Keratinocyte (primary cell): ENCODE results near the gene MARCHF9. TPM values are rescaled to one million over a fixed set of nuclear protein-coding genes. Genes with fewer than 3 reads are reported as not detected.
A peak's percentile ranks its signal among the peaks of the same experiment; 100 is the strongest.

ENCODE experiments used
- DNase-seq: peaks from one replicate; pipeline ENCODE4 v3.0.0-alpha.2; 2011; ENCODE audit warnings: low read depth, missing footprints, low spot score
- FAIRE-seq: peaks from 2 replicates; lab custom pipeline; 2011; peaks lifted over from hg19 to GRCh38; lab: Jason Lieb, UNC
- H2AFZ ChIP-seq: 2 replicates; pipeline ENCODE4 v1.6.0; 2012; ENCODE audit warnings: low read length, control low read depth, inconsistent platforms; ENCODE audit not compliant: control insufficient read depth
- H3K27ac ChIP-seq: 2 replicates; pipeline ENCODE4 v1.5.1; 2011; ENCODE audit warnings: low read length; ENCODE audit not compliant: control insufficient read depth, insufficient read depth
- H3K27me3 ChIP-seq: 3 replicates; pipeline ENCODE4 v1.6.0; 2011; ENCODE audit warnings: low read length; ENCODE audit not compliant: control insufficient read depth, insufficient read depth; ENCODE audit errors: extremely low read depth
- H3K36me3 ChIP-seq, 2 experiments: 2 replicates in 1 of 2; 3 replicates in 1 of 2; pipeline ENCODE4 v1.5.1; 2011; ENCODE audit warnings: low read length in 2 of 2, mild to moderate bottlenecking in 1 of 2; ENCODE audit not compliant: control insufficient read depth in 2 of 2, insufficient read depth in 2 of 2; ENCODE audit errors: extremely low read depth in 1 of 2
- H3K4me1 ChIP-seq: 3 replicates; pipeline ENCODE4 v1.5.1; 2011; ENCODE audit warnings: low read length; ENCODE audit not compliant: control insufficient read depth, insufficient read depth; ENCODE audit errors: extremely low read depth
- H3K4me2 ChIP-seq: 3 replicates; pipeline ENCODE4 v1.6.0; 2011; ENCODE audit warnings: low read depth, low read length; ENCODE audit not compliant: control insufficient read depth, insufficient read depth; ENCODE audit errors: extremely low read depth
- H3K4me3 ChIP-seq, 3 experiments: fragments of 200-600 bp in 1 of 3; sonication (generic) in 1 of 3; 2 replicates in 2 of 3; 3 replicates in 1 of 3; pipeline ENCODE4 v1.5.1; 2011 to 2016; ENCODE audit warnings: low read length in 3 of 3, mild to moderate bottlenecking in 3 of 3, control low read depth in 2 of 3, inconsistent platforms in 1 of 3, low read depth in 1 of 3, mixed read lengths in 1 of 3, mixed run types in 1 of 3, moderate library complexity in 1 of 3; ENCODE audit not compliant: control insufficient read depth in 2 of 3, insufficient read depth in 2 of 3; ENCODE audit errors: extremely low read depth in 1 of 3
- H3K79me2 ChIP-seq: 2 replicates; pipeline ENCODE4 v1.6.0; 2012; ENCODE audit warnings: low read length; ENCODE audit not compliant: control insufficient read depth, insufficient read depth
- H3K9ac ChIP-seq: 3 replicates; pipeline ENCODE4 v1.6.0; 2011; ENCODE audit warnings: low read length; ENCODE audit not compliant: control insufficient read depth, insufficient read depth; ENCODE audit errors: extremely low read depth
- H3K9me1 ChIP-seq: 3 replicates; pipeline ENCODE4 v1.6.0; 2011; ENCODE audit warnings: low read length; ENCODE audit not compliant: control insufficient read depth, insufficient read depth; ENCODE audit errors: extremely low read depth
- H3K9me3 ChIP-seq: 2 replicates; pipeline ENCODE4 v1.5.1; 2012; ENCODE audit warnings: low read depth, low read length; ENCODE audit not compliant: control insufficient read depth
- H4K20me1 ChIP-seq: 3 replicates; pipeline ENCODE4 v1.6.0; 2011; ENCODE audit warnings: low read length; ENCODE audit not compliant: control insufficient read depth, insufficient read depth; ENCODE audit errors: extremely low read depth
- CTCF ChIP-seq, 3 experiments: IDR thresholded peaks in 1 of 3; conservative IDR thresholded peaks in 1 of 3; optimal IDR thresholded peaks in 1 of 3; 2 replicates in 2 of 3; 3 replicates in 1 of 3; pipeline versions ENCODE3 to v1.5.1; 2011; ENCODE audit warnings: low read length in 3 of 3, mild to moderate bottlenecking in 3 of 3, moderate library complexity in 2 of 3, control low read depth in 1 of 3, inconsistent platforms in 1 of 3; ENCODE audit not compliant: insufficient read depth in 2 of 3; ENCODE audit errors: extremely low read depth in 1 of 3
- EZH2 ChIP-seq: IDR thresholded peaks from one replicate; pipeline ENCODE4 v1.6.1; 2012; ENCODE audit warnings: inconsistent platforms, mild to moderate bottlenecking, low read length, moderate library complexity
- dilution Hi-C: fragments of 300-500 bp; cut with MboI; formaldehyde crosslinking; loops from one replicate; pipeline ENCODE4 v1.7.0; 2020; ENCODE audit warnings: low sequenced_read_pairs; ENCODE audit not compliant: extremely low pct_ligation_motif_present
- polyA plus RNA-seq, 5 experiments: library from polyadenylated mRNA; depleted of rRNA in 3 of 5; stranded (reverse) in 3 of 5; stranded (forward) in 1 of 5; unstranded in 1 of 5; fragments of >200 nt; gene quantifications; 1 replicate in 1 of 5; 2 replicates in 3 of 5; 3 replicates in 1 of 5; pipeline versions ENCODE4 v1.2.1 to v1.2.3, GENCODE V29; 2011 to 2012; ENCODE audit warnings: missing spikeins in 2 of 5, low read depth in 1 of 5, low replicate concordance in 1 of 5

MARCHF9 gene
- polyA plus RNA-seq, 1 donor (not counting 4 experiments of a cell fraction or from before 2014, with no cell fraction given): 10.9 TPM

- H3K9ac ChIP-seq: peak overlapping the region; percentile 80
- peak overlapping the region; percentile 74 for H3K4me2 ChIP-seq
- peaks cover 21 to 40% of the 10 kb centered on the region in 2 experiments for H3K36me3 ChIP-seq
Observed at GRCh38 chr12:57767305-57767698, 12.4 kb downstream of the MARCHF9 start.

GRCh38 chr12:57767876-57768275 is 13.0 kb downstream of the MARCHF9 start:
- no peak overlapping the region for H3K9ac ChIP-seq
- no peak for TF ChIP-seq CTCF (optimal IDR thresholded peaks at IDR 0.05 in 1 of 3, IDR thresholded peaks at IDR 0.05 in 1 of 3, conservative IDR thresholded peaks at IDR 0.05 in 1 of 3; ENCODE audit: extremely low read depth in 1 of 3, insufficient read depth in 2 of 3, low read length in 3 of 3)
- TF ChIP-seq EZH2: no peak
- dilution Hi-C loops: no loop called here
- peaks cover 38% of the 10 kb centered on the region for H3K4me1 ChIP-seq
- no peaks in the 10 kb centered on the region for H3K9me1 ChIP-seq
- no peak overlapping the region for H2AFZ ChIP-seq
- H4K20me1 ChIP-seq: no peaks in the 10 kb centered on the region
- H3K4me3 ChIP-seq: no peak overlapping the region
- H3K4me2 ChIP-seq: peak overlapping the region; percentile 74
- no peak for FAIRE-seq
- peaks cover 84% of the 10 kb centered on the region for H3K79me2 ChIP-seq
- H3K27ac ChIP-seq: no peak overlapping the region
- H3K27me3 ChIP-seq: no peaks in the 10 kb centered on the region
- no peak for DNase-seq
- peaks cover 18 to 34% of the 10 kb centered on the region in 2 experiments for H3K36me3 ChIP-seq
- H3K9me3 ChIP-seq: no peaks in the 10 kb centered on the region

More at GRCh38 chr12:57767305-57767698, 12.4 kb downstream of the MARCHF9 start:
- FAIRE-seq (no peak), DNase-seq (no peak)
- Histone ChIP-seq H3K4me1 (peaks cover 42% of the 10 kb centered on the region), H3K27ac (peak overlapping the region; percentile 67), H3K27me3 (no peaks in the 10 kb centered on the region), H4K20me1 (no peaks in the 10 kb centered on the region), H3K4me3 (peak overlapping the region; percentile 69 to 97 (median 89)), H2AFZ (no peak overlapping the region), H3K9me1 (no peaks in the 10 kb centered on the region), H3K9me3 (no peaks in the 10 kb centered on the region), H3K79me2 (peaks cover 88% of the 10 kb centered on the region)
- dilution Hi-C loops: no loop called here
- TF ChIP-seq CTCF (optimal IDR thresholded peaks at IDR 0.05 in 1 of 3, IDR thresholded peaks at IDR 0.05 in 1 of 3, conservative IDR thresholded peaks at IDR 0.05 in 1 of 3; ENCODE audit: extremely low read depth in 1 of 3, insufficient read depth in 2 of 3, low read length in 3 of 3): no peak
- TF ChIP-seq EZH2: no peak
